Stimulated activated naive CD8-positive, alpha-beta T cell treated with anti-CD3 and anti-CD28 coated beads, Interleukin-15, Interleukin-2, amounts not matched to agents 100 U/mL and 50 U/mL, for 24 hours (primary cell): ENCODE measurements around the gene PPM1G.

ENCODE experiments used
- ATAC-seq: fragments of 150-1000 bp; cut with Tn5 transposase; one replicate; pipeline ENCODE4 v1.10.0; 2021
- DNase-seq: peaks from one replicate; pipeline ENCODE4 v3.0.0; 2021

The PPM1G gene

GRCh38 chr2:27412419-27413152 is 3.2 kb upstream of the PPM1G start:
- no peak for ATAC-seq
- no peak for DNase-seq

- ATAC-seq (peak; percentile 29), DNase-seq (peak; percentile 47)
These were observed 630 bp downstream of the PPM1G start for GRCh38 chr2:27408601-27409320.

- no peak for DNase-seq
- no peak for ATAC-seq
These were observed 1.4 kb downstream of the PPM1G start for GRCh38 chr2:27407798-27408491.

GRCh38 chr2:27400348-27401135 is 8.8 kb downstream of the PPM1G start:
- ATAC-seq (no peak), DNase-seq (no peak)

- no peak for ATAC-seq
These were observed 10.4 kb downstream of the PPM1G start for GRCh38 chr2:27398962-27399361.

GRCh38 chr2:27393225-27393624 is 16.2 kb downstream of the PPM1G start:
- DNase-seq = no peak
- no peak for ATAC-seq

More at GRCh38 chr2:27398962-27399361, 10.4 kb downstream of the PPM1G start:
- DNase-seq = no peak

GRCh38 chr2:27390822-27391679 is 18.3 kb downstream of the PPM1G start:
- DNase-seq = no peak
- ATAC-seq = peak; percentile 28

GRCh38 chr2:27381577-27382181 is 27.7 kb downstream of the PPM1G start:
- DNase-seq (no peak), ATAC-seq (no peak)

GRCh38 chr2:27380626-27381545 is 28.5 kb downstream of the PPM1G start, which contains the start of gene ZNF513:
ZNF513 (minus strand) TSS chr2:27380734; CDS start chr2:27380526, 208 bp downstream.
- DNase-seq (peak; percentile 91), ATAC-seq (peak; percentile 92)

GRCh38 chr2:27379836-27380625 is 29.4 kb downstream of the PPM1G start:
- ATAC-seq = no peak
- DNase-seq = peak; percentile 58

- no peak for DNase-seq
- ATAC-seq = no peak
These were observed 30.0 kb downstream of the PPM1G start for GRCh38 chr2:27379383-27379835.

- ATAC-seq = no peak
- no peak for DNase-seq
These were observed 30.5 kb downstream of the PPM1G start for GRCh38 chr2:27378809-27379290.

GRCh38 chr2:27378096-27378808 is 31.1 kb downstream of the PPM1G start:
- no peak for DNase-seq
- ATAC-seq = no peak

- DNase-seq (no peak), ATAC-seq (no peak)
These were observed 31.7 kb downstream of the PPM1G start for GRCh38 chr2:27377618-27378095.

- DNase-seq (no peak), ATAC-seq (no peak)
These were observed 32.3 kb downstream of the PPM1G start for GRCh38 chr2:27376866-27377617.

GRCh38 chr2:27376151-27376865 is 33.1 kb downstream of the PPM1G start:
- no peak for ATAC-seq
- DNase-seq = no peak
